ENCODE results near the gene RBM47.
"Not testable (repeated sequence)": the region's sequence is repeated elsewhere in the genome, so short reads cannot be mapped to it uniquely, and the experiment has no call there.

Gene RBM47

DNA sequence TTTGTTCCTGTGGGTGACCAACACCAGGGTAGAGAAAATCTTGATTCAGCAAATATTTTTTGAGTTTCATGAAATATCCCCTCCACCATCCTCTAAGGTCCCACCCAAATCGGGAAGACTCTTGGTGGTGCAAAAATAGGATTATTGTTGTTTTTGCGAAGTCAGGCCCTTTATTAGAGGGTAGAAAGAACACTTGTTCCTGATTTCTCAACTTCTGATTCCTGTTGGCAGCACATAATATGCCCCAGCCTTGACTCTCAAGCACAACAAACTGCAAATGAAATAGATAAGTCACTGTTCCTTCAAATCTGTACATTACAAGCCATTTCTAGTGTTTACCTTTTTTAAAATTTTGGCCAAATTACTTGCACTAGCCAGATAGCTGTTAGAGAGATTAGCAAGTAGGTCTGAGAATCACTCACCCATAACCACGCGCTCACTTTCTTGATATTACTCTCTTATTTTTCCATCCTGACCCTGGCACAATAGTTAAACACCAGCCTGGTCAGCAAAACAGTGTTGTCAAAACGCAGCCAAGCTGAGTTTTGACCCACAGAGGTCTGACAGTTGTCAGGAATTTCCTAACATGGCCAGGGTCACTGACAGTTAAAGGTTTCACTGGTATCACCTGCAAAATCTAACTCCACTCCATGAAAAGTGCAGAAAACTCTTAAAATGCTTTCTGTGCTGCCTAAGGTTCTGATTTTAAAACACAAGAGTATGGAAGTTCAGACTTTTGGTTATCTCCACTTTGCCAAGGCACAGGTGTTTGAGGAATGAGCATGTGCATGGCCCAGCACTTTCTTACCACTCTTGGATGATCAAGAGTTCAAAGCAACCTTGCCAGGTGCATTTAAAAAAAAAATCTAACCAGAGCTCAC lies 69.8 kb downstream of the RBM47 start:
- DNase-seq, result no peak

DNA sequence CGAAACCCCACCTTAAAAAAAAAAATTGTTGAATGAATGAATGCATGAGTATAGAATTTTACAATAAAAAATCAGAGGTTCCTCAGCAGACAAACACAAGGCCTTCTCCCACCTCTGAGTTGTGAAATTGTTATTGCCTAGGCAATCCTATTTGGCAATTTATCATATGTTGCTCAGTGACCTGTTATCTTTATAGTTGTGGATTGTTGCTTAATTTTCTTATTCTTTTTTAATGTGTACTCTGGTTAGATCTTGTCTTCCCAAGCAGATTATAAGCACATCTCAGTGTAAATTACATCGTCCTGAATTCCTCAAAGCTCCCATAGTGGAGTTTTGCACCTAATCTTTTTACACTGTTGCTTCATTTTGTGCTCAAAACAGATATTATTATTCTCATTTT lies 71.9 kb downstream of the RBM47 start:
- no peak for DNase-seq

DNA sequence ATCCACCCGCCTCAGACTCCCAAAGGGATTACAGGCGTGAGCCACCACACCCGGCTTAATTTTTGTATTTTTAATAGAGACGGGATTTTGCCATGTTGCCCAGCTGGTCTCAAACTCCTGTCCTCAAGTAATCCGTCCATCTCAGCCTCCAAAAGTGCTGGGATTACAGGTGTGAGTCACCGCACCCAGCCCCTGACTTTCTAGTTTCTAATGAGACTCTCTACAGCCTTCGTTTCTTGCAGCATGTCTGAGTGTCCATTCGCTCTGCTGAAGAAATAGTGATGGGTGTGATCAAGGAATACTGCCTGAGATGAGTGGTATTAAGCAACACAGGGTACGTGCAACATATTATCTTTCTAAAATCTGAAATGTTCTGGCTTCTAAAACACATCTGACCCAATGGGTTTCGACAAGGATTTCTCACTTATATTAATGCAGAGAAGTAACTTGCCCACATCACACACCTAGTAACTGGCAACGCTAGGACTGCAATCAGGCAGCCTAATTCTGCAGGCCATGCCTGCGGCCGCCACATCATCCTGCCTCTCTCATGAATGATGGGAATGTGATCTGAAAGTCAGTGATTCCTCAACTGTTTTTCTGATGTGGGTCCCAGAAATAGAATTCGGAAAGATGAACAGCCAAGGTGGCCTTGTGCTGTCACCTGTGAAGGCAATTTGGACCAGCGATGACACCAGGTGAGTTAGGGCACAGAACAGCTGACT lies 74.3 kb downstream of the RBM47 start:
- DNase-seq, result no peak

DNA sequence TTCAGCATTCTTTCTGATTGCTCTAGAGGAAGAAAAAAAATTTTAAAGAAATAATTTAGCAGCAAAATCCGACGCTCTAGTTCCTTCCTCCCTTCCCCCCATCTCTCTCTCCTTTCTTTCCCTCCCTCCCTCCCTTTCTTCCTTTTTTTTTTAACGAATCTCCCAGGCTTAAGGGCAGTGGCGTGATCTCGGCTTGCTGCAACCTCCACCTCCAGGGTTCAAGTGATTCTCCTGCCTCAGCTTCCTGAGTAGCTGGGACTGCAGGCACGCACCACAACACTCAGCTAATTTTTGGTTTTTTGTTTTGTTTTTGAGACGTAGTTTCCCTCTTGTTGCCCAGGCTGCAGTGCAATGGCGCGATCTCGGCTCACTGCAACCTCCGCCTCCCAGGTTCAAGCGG lies 75.0 kb downstream of the RBM47 start:
- not testable (repeated sequence) for DNase-seq

DNA sequence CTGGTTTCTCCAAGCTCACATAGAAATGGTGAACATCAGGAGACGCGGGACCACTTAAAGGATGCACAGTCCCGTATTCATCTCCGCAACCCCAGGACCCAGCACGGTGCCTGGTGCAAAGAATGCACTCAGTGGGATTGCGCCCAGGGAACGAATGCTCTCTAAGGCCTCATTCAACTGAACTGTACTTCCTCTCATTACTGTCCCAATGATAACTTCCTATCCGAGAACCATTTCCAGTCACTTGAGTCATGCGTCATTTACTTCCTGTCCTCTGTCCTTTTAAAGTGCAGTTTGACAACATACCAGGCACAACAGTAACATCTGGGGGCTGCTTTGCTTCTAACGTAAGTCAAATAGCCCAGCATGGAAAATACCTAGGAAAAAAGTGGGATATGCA lies 75.7 kb downstream of the RBM47 start:
- no peak for DNase-seq

DNA sequence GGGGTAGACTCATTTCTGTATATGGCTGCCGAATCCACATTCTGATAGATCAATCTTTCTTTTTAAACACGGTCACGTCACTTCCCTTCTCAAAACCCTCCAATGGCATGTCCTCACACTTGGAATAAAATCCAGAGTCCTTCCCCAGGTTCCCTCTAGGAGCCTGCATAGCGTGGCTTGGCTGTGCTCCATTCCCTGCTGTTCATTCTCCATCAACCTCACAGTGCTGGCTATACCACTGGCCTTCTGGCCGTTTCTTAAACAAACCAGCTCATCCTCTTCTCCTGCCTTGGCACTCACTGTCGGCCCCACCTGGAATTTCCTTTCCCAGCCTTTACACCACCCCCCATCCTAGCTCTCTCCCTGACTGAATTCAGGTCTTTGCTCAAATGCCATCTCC lies 77.1 kb downstream of the RBM47 start:
- no peak for DNase-seq

DNA sequence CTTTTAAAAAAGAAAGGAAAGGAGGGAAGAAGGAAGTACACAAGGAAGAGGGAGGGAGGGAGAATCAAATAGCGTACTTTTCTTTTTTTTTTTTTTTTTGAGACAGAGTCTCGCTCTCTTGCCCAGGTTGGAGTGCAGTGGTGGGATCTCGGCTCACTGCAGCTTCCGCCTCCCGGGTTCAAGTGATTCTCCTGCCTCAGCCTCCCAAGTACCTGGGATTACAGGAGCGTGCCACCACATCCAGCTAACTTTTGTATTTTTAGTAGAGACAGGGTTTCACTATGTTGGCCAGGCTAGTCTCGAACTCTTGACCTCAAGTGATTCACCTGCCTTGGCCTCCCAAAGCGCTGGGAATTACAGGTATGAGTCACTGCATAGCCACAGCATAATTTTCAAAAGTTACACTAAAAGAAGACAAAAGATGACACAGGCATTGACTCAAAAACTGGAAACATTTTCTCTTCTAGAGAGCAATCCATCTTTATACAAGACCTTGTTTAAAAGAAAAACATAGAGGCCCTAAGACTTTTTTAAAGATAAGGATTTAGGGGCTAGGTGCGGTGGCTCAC lies 78.0 kb downstream of the RBM47 start:
- not testable (repeated sequence) for DNase-seq

DNA sequence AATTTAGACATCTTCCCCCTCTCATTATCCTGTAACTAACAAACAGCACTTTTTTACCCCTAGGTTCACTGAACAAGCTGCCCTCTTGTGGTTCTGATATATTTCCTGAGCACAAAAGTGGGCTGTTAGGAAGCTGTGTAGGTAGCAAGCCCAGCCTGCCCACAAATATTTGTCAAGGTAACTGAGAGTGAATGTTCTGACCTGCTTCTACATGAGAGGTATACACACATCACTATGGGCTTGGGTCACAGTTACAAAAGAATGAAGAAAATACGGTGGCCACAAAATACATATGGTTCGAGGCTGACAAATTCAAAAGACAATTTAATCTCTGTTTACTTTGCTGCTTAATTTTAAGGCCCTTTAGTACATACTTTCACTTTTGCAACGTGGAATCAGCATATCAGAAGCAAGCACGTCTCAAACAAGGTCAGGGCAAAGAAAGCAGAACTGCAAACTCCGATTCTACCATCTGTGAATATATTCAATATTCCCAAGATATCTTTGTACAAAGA lies 78.7 kb downstream of the RBM47 start:
- DNase-seq, result no peak

DNA sequence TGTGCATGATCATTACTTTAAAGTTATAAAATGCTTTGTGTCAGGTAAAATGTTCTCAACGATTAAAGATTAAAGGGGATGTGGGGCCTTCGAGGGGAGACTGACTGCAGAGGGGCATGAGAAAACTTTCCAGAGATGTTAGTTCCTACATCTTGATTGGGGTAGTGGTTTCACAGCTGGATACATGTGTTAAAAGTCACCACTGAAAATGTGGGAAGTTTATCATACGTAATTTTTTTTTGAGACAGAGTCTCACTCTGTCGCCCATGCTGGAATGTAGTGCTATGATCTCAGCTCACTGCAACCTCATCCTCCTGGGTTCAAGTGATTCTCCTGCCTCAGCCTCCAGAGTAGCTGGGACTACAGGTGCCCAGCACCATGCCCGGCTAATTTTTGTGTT lies 79.5 kb downstream of the RBM47 start:
- DNase-seq, result no peak

DNA sequence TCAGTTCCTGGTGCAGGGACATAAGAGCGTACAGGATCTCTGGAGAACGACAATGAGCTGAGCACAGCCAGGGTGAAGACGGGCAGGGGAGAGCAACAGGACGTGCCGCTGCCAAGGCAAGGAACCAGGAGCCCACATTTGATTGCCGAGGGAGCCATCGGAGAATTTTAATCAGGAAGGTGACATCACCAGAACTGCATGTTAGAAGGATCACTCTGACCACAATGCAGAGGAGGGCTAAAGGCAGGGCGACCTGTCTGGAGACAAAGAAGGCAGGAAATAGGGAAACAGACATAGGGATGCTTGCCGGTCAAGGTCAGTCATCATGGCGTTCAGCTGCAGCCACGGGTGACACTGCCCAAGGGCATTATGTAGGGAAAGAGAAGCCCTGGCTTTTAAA lies 81.4 kb downstream of the RBM47 start:
- DNase-seq, result no peak

DNA sequence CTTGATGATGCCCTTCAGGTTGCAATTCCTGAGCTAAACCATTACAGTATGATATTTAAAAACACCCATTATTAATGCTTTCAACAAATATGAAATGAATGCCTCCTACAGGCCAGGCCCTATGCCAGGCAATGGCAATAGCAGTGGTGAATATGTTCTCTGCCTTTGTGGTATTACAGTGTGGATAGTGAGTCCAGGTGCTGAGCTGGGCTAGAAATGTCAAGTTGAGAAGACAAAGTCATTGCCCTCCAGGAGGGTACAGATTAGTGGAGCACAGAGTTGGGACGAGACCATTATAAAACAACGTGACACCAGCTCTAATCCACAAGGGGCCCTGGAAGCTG lies 81.9 kb downstream of the RBM47 start:
- no peak for DNase-seq

DNA sequence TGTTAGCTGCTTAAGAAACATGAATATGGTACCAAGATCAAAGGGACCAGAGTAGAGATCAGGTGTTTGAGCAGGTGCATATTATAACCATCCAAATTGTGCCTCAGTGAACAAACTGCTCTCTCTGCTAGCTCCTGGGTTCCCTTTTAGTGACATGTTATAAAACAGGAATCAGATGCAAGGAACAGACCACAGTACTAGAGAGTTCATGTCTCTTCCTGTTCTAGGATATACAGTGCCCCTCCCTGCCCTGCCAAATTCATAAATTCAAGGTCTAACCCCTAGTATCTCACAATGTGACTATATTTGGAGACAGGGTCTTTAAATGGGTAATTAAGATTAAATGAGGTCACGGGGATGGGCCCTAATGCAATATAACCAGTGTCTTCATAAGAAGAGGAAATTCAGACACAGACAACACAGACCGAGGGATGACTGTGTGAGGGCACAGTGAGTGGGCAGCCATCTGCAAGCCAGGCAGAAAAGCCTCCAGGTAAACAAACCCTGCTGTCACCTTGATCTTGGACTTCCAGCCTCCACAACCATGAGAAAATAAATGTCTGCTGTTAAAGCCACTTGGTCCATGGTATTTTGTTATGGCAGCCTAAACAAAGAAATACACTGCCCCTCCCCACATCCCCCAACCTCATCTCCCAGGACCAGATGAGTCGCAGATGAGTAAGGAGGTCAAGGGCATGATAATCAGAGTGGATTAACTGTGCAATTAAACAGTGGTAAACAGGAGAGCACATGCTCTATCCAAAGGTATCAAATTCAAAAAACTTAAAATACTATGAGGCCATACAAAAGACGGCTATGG lies 82.5 kb downstream of the RBM47 start:
- DNase-seq, result no peak

DNA sequence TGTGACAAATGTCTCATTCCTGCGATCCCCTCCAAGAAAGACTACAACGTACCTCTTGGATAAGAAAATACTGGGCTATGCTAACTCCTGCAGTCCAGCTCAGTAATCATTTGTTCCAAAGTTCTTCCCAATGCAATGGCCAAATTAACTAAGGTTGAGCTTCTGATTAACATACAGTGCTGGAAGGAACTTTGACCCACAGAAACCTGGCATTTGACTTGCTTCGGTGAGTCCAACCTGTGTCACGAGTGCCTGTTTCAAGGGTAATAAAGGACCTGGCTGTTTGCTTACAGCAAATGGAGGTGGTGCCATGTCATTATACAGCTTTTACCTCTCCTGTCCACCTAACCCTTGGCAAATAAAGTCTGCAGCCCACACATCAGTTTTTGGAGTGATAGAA lies 83.2 kb downstream of the RBM47 start:
- no peak for DNase-seq

DNA sequence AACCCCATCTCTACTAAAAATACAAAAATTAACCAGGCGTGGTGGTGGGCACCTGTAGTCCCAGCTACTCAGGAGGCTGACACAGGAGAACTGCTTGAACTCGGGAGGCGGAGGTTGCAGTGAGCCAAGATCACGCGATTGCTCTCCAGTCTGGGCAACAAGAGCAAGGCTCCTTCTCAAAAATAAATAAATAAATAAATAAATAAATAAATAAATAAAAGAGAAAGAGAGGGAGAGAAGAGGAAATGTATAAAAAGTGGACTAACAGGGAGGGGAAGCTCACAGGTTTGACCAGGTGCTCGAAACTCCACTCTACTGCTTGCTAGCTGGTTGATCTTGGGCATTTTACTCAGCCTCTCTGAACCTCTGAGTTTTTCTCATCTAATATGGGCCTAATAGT lies 84.2 kb downstream of the RBM47 start:
- not testable (repeated sequence) for DNase-seq

DNA sequence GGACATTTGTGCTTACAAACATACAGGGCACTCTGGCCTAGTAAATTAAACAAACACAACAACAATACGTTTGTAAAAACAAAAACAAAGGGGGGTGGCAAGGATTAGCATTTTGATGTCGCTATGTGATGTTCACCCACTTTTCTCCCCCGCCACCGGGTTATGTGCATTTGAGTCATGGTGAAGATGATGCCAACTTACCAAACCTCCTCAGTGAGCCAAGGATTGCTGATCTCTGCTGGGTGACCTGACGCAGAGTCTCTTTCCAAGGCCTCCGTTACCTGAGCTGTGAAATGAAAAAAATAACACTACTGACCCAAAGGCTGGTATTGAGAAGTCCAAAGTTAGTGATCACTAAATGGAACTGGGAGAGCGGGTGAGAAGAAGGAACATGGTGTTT lies 85.4 kb downstream of the RBM47 start:
- no peak for DNase-seq

DNA sequence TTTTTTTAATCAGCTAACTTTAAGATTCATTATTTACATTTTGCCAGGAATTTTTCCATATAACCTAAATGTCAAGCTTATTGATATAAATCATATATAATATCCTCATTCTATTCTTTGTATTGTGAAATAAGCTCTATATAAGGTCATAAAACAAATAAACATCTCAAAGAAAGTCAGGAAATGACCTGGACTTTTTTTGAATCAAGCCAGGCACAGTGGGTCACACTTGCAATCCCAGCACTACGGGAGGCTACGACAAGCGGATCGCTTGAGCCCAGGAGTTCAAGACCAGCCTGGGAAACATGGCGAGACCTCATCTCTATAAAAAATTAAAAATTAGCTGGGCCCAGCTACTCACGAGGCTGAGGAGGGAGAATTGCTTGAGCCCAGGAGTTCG lies 88.9 kb downstream of the RBM47 start:
- no peak for DNase-seq

DNA sequence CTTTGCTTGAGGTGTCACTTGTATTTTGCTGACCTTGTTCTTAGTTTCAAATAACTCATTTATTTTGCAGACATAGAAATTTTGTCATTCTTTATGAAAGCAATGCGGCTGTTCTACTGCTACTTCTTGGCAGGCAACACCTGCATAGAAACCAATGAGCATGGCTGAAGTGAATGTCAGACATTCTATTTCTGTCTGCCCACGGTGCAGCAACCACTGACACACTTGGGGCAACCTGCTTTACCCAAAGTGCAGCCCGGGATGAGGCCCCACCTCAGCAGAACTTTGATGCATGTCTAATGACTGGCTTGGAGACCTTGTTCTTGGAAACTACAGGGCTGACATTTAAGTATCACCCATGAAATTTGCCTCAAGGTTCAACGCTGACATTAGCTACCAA lies 93.6 kb downstream of the RBM47 start:
- no peak for DNase-seq

DNA sequence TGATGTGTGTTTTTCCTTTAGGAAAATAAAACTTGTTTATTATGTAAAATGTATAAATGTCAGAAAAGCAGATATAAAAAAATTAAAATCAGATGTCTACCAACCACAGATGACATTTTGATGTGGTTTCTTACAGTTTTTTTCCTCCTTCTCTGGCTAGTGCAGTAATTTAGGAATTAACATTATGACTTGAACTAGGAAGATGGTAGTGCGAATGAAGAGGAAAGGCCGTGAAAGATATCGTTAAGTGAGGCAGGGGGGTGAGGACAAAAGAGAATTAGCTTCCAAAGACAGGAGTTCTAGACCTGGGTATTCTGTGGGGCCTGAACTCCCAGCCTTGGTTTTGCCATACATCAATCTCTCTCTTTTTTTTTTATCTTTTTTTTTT lies 98.0 kb downstream of the RBM47 start:
- DNase-seq, result no peak

DNA sequence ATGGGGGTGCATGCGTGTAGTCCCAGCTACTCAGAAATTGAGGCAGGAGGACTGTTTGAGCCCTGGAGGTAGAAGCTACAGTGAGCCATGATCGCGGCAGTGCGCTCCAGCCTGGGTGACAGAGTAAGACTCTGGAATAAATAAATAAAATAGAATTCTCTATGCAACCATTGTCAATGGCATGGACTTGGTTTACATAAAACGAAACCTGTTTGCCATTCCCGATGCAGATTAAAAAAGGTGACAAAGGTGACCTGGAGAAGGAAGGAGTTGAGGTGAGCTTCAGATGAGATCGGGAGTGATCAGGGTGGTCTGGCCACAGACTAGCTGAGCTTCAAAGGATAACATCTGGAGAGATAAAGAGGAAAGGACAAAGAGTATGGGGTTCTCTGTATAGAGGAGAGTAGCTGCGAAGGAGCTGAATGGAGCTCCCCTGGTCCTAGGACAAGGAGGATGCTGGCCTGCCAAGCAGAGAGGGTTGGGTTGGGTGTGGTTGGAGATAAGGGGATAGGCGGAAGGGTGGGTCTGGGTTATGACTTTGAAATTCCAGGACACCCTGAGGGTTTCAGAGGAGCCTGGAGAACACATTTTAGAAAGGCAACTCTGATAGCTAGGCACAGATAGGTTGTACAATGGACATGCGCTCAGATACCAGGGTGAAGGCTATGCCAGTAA lies 98.6 kb downstream of the RBM47 start:
- DNase-seq, result no peak

DNA sequence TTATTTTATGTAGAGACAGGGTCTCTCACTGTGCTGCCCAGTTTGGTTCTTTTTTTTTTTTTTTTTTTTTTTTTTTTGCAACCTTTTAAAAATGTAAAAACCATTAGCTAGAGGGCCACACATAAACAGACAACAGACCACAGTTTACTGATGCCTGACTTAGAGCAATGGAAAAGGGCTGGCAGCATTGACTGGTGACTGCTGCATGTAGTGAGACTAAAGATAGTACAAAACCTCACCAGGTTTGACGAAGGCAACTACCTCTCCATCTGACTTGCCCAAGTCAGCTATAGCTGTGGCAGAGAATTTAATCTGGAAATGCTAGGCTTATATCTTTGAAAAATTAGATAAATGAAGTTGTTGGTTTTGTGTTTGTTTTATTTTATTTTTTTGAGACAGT lies 102.9 kb downstream of the RBM47 start:
- DNase-seq, result no peak

DNA sequence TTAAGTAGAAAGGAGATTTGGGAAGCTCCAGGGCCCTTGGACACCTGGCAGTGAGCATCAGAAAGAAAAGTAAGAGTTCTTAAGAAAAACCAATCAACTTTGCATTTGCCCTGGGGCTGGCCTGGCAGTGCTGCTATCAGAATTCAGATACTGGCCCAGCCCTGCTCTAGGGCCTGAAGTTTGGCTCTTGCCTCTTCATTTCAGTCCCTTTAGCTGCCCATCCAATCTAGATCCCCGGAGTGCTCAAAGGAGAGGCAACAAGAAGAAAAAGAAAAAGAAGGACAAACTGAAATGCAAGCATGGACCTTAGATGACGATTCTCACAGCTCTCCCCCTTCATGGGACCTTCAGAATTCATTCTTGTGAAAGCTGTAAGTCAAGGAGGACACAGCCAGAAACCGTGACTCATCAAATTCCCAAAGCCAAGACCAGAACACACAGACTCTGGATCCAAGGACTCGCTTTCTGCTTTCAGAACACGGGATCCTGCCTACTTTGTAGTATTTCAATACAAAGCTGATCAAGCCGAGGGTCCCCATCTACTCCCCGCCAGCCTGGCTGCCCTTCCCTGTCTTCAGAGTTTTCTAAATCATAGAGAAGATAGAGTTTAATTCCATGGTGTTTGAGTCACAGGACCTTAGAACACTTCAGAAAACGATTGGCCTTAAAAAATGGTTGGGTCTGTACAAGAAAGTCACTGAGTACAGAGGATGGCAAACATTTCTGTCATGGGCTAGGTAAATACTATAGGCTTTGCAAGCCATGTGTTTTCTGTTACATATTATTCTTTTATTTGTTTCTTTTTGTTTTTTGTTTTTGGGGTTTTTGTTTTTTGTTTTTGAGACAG lies 103.7 kb downstream of the RBM47 start:
- no peak for DNase-seq
